Measurements from ENCODE around the gene DCTN2. TPM values are rescaled to one million over a fixed set of nuclear protein-coding genes. Genes with fewer than 3 reads are reported as not detected.
"Not testable (repeated sequence)": the region's sequence is repeated elsewhere in the genome, so short reads cannot be mapped to it uniquely, and the experiment has no call there.

The DCTN2 gene
- 100 TPM for total RNA-seq
- long read RNA-seq, transcript DCTN2-209 (14 exons, 2,061 nt) = major isoform, 168 of 247 reads
- long read RNA-seq, partial matches to known transcripts = 11 of 247 reads
- long read RNA-seq, other reads (novel, unspliced or antisense) = 68 of 247 reads

DNA sequence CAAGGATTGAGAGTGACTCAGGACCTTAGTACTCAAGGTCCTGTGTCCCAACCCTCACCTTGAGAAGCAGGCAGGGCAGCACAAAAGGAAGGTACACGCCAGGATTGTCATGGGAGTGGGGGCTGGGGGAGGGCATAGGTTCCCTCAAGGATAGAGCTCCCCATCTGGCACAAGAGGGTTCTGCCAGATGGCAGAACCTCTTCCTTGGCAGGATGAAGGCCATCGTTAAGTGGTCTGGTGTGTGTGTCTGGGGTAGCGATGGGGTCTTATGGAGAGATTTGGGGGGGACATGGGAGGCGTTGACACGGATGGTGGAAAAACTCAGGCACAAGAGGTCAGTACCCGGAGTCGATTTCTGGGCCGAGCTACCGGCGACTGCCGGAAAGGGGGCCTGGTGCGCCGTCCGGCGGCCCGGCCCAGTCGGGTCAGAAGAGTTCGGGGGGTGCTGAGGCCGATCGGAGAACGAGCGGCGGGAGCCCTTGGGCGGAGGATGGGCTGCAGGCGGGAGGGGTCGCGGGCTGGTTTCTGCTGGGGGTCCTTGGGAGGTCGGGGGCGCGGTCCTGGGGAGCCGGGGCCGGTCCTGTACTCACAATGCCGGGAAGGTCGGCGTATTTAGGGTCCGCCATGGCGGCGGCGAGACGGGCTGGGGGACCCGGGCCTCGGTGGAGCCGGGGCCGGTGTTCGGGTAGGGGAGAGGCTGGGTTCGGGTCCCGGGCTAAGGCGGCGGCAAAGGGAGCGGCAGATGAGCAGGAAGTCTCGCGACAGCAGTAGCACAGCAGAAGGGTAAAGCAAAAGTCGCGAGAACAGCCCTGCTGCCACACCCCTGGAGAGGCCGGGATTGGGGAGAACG is at the start of gene DCTN2:
Gene DCTN2, minus strand, starts transcription at position 755 of the 850 bp plus-strand sequence. Its CDS starts 129 bp downstream, at position 626.
- peak; percentile 97 for DNase-seq (ENCODE audit: low spot score)
- intact Hi-C loops (cut with DNase I) = loop anchor here (2.0 kb wide), 1 partner anchor 24 kb away; the partner anchor contains the start of gene MBD6

DNA sequence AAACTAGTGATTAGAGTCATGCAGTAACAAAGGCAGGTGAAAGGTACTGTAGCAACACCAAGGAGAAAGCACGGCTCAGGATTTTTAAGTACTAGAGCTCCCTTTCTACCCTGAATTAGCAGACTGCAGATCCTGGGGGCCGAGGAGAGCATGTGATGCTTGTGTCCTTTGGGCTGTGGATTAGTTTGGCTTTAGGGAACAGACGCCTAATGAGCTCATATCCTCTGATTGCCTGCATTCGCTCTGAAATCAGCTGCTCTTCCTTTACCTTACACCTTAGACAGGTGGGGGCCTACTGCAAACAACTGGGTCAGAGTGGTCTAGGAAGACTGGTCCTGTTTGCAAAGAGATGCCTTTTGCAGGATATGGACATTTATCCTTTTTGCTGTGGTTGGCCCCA is 46.2 kb upstream of the DCTN2 start:
- intact Hi-C loops (cut with DNase I) = no loop called here
- DNase-seq (ENCODE audit: low spot score) = no peak

DNA sequence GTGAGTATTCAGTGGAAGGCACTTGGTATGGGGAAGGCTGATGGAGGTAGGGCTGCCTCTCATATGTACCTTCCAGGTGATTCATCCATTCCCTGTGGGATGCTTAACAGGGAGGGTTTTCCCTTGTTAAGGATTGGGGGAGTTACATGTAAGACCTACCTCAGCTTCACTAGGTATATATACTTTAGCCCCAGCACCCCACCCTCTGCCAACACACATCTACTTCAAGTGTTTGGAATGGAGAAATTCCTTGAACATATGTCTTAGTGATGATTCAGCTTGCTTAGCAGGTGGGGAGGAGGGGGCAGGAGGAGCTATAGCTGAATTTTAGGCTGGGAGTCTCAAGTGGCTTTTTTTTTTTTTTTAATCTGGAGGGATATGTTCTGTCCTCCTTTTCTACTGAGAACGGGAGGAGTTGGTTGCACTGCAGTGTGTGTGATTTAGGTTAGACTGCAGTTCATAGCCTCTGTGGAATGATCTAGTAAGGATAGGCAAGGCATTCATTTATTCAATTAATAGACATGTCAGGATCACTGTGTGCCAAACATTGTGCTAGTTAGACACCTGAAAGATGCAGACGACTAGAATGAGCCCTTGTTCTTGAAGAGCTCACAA is 45.7 kb upstream of the DCTN2 start:
- DNase-seq (ENCODE audit: low spot score) = no peak
- intact Hi-C loops (cut with DNase I) = no loop called here

DNA sequence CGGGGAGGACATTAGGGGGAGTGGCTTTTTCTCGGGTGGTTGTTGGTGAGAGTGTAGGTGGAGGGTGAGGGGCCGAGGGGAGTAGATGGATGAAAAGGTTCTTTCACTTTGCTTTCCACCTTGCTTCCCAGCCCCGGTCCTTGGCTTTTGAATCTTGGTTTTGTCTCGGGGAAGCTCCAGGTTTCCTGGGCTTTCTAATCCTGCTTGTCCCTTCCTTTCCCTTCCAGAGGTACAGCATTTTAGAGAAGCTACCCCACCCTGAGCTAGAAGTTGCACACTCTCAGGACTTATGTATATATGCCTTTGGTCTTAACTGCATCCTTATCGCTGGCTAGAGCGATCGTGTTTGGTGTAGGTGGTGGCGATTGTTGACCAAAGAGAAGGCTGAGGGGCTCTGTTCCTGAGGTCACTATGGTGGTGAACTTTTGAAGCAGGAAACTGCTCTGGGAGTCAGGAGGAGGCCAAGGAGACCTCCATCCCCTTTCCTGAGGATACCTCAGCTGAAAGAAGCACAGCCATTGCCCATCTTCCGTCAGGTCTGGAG is 44.9 kb upstream of the DCTN2 start:
- intact Hi-C loops (cut with DNase I) = no loop called here
- DNase-seq (ENCODE audit: low spot score) = no peak

DNA sequence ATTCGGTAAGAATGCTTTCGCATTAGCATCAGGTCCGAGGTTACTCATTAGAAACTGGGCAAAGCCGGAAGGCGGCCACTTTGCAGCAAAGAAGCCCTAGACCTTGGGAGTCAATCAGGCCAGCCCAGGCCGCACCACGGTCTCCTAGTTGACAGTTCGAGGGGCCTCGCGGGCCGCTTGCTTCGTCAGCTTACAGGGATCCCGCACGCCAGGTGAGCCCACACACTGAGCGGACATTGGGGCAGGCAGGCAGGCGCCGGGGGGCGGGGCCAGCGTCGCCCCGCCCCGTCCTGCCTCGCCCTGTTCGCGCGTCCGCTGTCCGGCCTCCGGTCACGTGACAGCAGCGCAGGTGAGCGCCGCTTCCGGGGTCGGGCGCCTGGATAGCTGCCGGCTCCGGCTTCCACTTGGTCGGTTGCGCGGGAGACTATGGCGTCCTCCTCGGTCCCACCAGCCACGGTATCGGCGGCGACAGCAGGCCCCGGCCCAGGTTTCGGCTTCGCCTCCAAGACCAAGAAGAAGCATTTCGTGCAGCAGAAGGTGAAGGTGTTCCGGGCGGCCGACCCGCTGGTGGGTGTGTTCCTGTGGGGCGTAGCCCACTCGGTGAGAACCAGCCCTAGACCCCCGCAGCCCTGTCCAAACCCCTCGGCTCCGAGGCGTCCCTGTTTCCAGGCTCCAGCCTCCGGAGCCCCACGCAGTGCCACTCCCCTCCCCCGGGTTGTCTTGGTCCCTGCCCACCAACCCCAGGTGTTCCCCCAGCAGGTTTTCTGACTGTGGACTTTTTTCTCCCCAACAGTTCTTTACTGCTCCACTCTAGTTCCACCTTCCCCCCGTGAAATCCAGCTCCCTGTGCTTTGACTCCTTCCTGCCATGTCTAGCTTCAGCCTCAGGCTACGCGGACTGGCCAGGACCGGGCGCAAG is 44.1 kb upstream of the DCTN2 start, which contains the start of gene PIP4K2C:
Gene PIP4K2C, plus strand, starts transcription at position 329 of the 918 bp plus-strand sequence. Its CDS starts 98 bp downstream, at position 427.
- intact Hi-C loops (cut with DNase I) = no loop called here
- DNase-seq (ENCODE audit: low spot score) = peak; percentile 94

DNA sequence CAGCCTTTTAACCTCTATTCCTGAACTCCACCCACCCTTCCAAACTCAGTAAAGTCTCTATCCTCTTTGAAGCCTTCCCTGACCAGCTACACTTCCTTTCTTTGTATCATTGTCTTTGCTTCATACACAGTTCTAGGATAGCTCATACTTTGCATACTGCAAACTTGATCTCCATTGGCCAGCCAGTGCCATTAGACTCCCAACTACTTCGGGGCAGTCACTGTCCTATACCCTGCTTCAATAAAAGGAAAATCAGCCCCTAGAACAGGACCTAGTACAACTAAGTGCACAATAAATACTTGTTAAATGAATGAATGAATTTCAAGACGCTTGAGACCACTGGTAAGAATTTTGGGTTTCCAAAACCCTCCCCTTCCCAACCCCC is 43.5 kb upstream of the DCTN2 start:
- no peak for DNase-seq (ENCODE audit: low spot score)
- intact Hi-C loops (cut with DNase I) = no loop called here

DNA sequence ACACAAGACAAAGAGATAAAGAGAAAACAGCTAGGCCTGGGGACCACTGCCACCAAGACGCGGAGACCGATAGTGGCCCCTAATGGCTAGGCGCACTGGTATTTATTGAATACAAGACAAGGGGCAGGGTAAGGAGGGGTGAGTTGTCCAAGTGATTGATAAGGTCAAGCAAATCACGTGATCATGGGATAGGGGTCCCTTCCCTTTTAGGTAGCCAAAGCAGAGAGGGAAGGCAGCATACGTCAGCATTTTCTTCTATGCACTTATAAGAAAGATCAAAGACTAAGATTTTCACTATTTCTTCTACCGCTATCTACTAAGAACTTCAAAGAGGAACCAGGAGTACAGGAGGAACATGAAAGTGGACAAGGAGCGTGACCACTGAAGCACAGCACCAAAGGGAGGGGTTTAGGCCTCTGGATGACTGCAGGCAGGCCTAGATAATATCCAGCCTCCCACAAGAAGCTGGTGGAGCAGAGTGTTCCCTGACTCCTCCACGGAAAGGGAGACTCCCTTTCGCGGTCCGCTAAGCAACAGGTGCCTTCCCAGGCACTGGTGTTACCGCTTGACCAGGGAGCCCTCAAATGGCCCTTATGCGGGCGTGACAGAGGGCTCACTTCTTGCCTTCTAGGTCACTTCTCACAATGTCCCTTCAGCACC is 42.1 kb upstream of the DCTN2 start:
- DNase-seq (ENCODE audit: low spot score); intact Hi-C loops (cut with DNase I): not testable (repeated sequence)

DNA sequence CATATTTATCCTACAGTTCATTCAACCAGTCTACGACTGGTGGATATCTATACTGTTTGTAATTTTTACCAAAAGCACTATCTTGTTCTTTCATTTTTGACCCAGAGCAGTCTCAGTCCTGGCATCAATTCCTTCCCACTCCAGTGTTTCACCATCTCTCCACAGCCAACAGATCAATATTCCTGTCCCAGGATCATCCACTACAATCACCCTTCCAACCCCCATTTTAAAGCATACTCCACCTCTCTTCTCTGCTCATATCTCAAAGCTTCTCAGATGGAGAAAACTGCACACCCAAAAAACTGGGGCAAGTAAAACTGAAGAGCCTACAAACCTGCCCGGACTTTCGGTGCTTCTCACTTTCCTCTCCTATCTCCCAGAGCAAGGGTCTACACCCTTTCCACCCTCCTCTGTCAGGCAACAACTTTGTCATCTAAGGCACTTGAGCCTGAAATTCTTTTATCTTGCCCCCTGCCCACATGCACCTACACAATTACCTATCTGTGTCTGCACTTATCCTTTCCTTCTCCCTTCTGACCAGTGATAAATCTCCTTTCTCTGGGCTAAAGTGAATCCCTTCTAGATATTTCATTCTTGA is 39.9 kb upstream of the DCTN2 start:
- no peak for DNase-seq (ENCODE audit: low spot score)
- intact Hi-C loops (cut with DNase I) = no loop called here

DNA sequence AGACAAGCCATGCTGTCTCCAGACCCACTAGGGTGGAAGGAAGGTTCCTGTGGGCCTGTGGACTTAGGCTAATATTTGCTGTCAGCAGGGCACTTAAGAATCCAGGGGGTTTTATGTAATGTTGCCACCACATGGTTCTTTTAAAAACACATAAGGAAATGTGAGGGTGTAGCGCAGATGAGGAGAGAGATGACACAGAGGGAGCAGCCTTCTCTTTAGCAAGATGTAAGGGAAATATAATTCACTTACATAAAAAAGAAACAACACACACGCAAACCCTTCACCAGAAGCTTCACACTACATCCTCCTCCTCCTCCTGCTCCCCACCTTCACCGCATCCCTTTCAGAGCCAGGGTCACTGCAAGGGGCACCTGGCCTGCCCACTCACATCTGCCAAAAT is 39.1 kb upstream of the DCTN2 start:
- no peak for DNase-seq (ENCODE audit: low spot score)
- intact Hi-C loops (cut with DNase I) = no loop called here

DNA sequence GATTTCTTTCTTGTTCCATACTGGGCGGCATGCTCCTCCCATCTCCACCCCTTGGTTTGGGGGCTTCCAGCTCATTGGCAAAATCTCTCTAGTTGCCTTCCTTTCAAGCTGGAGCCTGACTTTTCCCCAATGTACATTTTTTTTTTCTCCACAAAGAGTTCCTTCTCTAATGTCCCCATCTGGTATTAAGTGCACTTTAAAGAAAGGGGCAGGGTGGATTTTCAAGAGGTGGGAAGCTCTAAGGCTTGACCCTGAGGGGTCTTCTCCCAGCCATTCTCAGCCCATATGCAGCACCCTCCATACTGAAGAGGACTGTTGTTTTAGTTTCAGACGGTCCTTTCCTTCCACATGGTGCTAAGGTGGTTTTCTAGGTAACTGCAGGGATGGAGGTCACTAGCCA is 38.2 kb upstream of the DCTN2 start:
- intact Hi-C loops (cut with DNase I) = no loop called here
- DNase-seq (ENCODE audit: low spot score) = no peak

DNA sequence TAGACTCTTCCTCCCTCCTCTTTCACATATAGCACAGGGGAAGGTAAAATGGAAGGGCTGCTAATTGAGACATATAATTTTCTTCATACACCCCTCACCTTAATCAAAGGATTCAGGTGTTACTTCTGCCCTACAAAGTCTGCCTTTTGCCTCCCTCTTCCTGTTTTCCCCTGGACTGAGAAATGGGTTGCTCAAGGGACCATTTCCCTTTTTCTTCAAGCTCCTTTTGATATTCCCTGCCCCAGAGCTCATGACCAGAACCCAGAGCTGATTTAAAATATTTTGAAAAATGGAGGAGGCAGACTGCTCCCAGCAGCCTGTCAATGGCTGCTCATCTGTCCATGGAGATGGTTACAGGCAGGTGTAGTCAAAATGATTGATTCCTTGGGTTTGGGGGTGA is 37.7 kb upstream of the DCTN2 start:
- no peak for DNase-seq (ENCODE audit: low spot score)

DNA sequence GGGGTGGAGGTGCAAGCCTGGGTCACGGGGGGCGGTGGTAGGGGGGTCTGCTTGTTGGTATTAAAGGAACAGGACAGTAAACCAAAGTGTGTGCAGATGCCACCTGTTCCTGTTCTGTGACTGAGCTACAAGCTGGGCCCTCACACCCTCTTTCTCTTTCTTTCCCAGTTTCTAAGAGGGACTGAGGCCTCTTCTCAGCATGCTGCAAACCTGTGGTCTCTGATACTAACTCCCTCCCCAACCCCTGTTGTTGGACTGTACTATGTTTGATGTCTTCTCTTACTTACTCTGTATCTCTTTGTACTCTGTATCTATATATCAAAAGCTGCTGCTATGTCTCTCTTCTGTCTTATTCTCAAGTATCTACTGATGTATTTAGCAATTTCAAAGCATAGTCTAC is 37.1 kb upstream of the DCTN2 start:
- intact Hi-C loops (cut with DNase I) = no loop called here
- no peak for DNase-seq (ENCODE audit: low spot score)

More for the DNA sequence above, 37.7 kb upstream of the DCTN2 start:
- intact Hi-C loops (cut with DNase I) = no loop called here

DNA sequence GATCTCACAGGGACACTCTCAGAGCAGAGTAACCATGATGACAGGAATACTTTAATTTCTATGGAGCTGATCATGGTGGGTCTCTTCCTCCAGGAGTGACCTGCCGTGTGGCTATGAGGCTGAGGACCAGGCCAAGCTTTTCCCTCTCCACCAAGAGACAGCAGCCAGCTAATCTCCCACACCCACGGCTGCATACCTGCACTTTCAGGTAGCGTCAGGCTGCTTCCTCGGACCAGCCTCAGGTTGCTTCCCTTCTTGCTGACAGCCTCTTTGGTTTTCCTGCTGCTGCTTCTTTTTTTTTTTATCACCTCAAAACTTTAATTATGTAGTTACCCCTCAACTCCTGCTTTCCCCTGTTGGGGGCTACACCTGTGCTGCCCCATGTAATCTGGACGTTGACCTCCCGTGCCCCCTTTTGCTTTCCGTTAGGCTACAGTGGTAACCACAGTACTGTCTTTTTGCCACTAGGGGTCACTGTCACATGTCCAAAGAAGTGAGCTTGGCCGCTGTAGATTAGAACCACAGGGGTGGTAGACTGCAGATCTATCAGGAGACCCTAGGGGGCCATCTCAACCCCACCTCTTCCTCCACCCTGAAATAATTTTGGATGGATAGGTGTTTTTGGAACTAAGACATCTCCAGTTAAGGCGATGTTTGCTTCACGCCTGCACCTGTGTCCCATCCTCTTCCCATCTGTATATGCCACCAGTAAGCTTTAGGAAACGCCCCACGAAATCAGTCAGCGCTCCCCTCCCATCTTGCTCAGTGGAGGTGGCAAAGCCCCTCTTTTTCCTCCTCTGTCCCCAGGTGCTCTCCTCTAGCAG is 36.2 kb upstream of the DCTN2 start:
- DNase-seq (ENCODE audit: low spot score) = no peak
- intact Hi-C loops (cut with DNase I) = loop anchor here (1.0 kb wide), 1 partner anchor 39 kb away; no protein-coding TSS in a partner anchor

DNA sequence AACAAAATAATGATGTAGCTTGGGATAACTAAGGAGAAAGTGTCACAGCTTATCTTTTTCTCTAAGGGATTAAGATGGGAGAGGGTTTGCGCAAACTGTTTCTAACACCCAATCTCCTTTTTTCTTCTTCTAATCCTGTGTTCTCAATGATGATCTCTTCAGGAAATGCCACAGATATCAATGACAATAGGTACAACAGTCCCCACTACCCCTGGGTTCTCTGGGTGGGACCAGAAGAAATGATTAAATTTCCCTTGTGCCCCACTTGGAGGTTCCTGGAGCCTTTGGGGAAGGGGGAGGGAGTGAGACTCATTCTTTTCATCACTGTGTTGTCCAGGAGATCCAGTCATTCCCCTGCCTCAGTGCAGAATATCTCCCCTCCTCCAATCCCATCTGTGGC is 35.4 kb upstream of the DCTN2 start:
- intact Hi-C loops (cut with DNase I) = no loop called here

DNA sequence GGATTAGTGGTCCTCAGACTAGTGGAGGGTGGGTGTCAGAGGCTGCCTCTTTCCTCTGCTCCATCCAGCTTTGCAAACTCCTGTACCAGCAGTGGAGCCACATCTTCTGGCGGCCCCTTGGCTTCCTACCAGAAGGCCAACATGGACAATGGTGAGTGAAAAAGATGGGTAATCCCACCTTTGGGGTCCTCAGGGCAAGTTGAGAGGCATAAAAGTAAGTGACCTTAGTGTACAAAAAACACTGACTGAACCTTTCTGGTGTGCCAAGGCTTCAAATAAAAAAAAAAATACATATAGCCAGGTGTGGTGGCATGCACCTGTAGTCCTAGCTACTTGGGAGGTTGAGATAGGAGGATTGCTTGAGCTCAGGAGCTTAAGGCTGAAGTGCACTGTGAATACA is 34.8 kb upstream of the DCTN2 start:
- DNase-seq (ENCODE audit: low spot score) = peak; percentile 6
- intact Hi-C loops (cut with DNase I) = no loop called here

More for the DNA sequence above, 35.4 kb upstream of the DCTN2 start:
- no peak for DNase-seq (ENCODE audit: low spot score)

DNA sequence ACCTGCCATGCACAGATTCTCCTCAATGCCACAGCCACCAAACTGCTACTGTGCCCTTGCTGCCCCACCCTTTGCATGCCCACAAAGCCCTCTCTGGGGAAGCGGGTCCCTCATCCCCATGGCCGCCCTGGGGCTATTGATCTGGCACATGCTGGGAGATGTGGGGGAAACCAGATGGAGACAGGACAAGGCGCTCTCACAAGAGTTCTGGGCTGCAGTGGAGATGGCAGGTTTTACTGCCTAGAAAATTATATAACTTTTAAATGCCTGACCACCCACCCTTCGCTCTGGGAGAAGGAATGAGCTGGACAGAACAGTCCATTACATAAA is 33.4 kb upstream of the DCTN2 start:
- no peak for DNase-seq (ENCODE audit: low spot score)
- intact Hi-C loops (cut with DNase I) = no loop called here

DNA sequence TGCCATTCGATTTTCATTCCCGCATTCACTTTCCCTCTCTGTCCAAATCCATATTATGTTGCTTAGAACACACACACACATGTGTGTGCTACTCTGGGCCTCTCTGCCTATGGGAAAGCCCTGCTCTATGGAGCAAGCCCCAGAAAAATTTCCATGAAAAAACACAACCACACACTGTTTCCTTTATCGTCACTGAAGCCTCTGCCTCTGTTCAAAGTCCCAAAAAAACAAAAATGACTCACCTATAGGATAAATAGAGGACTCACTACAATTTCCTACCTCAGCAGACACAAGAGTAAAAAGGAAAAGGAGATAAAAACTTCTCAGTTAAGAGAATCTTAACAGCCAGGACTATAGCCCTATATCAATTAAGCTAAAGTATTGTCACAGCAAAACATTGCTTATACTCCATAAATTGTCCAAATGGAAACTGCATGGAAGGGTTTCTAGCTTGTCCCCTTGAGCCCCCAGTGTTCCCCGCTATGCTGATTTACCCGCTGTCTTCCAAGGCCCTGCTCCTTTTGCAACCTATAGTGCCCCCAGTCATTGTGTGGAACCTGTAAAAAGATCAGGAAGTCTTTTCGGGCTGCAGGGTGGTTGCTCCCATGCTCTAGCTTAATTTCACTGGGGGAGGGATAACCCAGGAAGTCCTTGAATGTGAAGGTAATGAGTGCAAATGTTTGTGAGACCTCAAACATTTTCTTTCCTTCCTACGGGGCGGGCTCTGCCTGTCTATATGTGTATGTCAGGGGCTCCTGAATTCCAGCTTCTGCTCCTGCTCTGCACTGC is 32.9 kb upstream of the DCTN2 start:
- intact Hi-C loops (cut with DNase I) = no loop called here
- DNase-seq (ENCODE audit: low spot score) = peak; percentile 46

Data from cardiac septum (tissue), 1 donor.